CD4-positive, alpha-beta T cell (primary cell): Measurements from ENCODE around the gene NEXN. TPM values are rescaled to one million over a fixed set of nuclear protein-coding genes. Genes with fewer than 3 reads are reported as not detected.

Experiments
- ATAC-seq: fragments of 200-7000 bp; cut with Tn5 transposase; one replicate; pipeline ENCODE4 v1.10.0; 2022; ENCODE audit warnings: mild to moderate bottlenecking; ENCODE audit not compliant: poor library complexity
- CTCF ChIA-PET: fragments of 350-600 bp; sonication (Branson Sonifier 250); formaldehyde crosslinking; loops from one replicate; lab custom pipeline; 2021; ENCODE audit warnings: antibody characterized with exemption, inconsistent platforms; lab: Charles Lee
- POLR2A ChIA-PET: fragments of 350-600 bp; sonication (Branson Sonifier 250); formaldehyde crosslinking; loops from one replicate; lab custom pipeline; 2021; ENCODE audit warnings: antibody characterized with exemption, inconsistent platforms; lab: Charles Lee
- DNase-seq, 14 experiments: peaks; one replicate each; pipeline ENCODE4 v3.0.0-alpha.2; 2013 to 2020; ENCODE audit warnings: mixed read lengths in 2 of 14
- H3K27ac ChIP-seq, 2 donors: one replicate each; pipeline versions ENCODE4 v1.5.1 to v1.7.0; 2013; ENCODE audit warnings: low read length in 2 of 2, low read depth in 1 of 2, mild to moderate bottlenecking in 1 of 2
- H3K27me3 ChIP-seq, 2 experiments: 1 replicate in 1 of 2; 2 replicates in 1 of 2; pipeline versions ENCODE4 v1.6.1 to v1.7.0; 2013; ENCODE audit warnings: low read length in 2 of 2, control low read depth in 1 of 2, mild to moderate bottlenecking in 1 of 2, moderate library complexity in 1 of 2; ENCODE audit not compliant: insufficient read depth in 2 of 2, control insufficient read depth in 1 of 2
- H3K36me3 ChIP-seq: one replicate; pipeline ENCODE4 v1.6.1; 2013; ENCODE audit warnings: low read length, control low read depth; ENCODE audit not compliant: insufficient read depth
- H3K4me1 ChIP-seq: one replicate; pipeline ENCODE4 v1.6.1; 2013; ENCODE audit warnings: low read length, control low read depth; ENCODE audit not compliant: insufficient read depth
- H3K4me3 ChIP-seq: one replicate; pipeline ENCODE4 v1.5.1; 2013; ENCODE audit warnings: mild to moderate bottlenecking, low read length, moderate library complexity
- H3K9me3 ChIP-seq, 2 experiments: 1 replicate in 1 of 2; 2 replicates in 1 of 2; pipeline versions ENCODE4 v1.6.1 to v1.7.0; 2013; ENCODE audit warnings: low read length in 2 of 2, mild to moderate bottlenecking in 2 of 2, control low read depth in 1 of 2, moderate library complexity in 1 of 2; ENCODE audit not compliant: control insufficient read depth in 1 of 2, insufficient read depth in 1 of 2
- H3K27ac Mint-ChIP-seq: one replicate; pipeline ENCODE4 v1.8.0; 2020; ENCODE audit warnings: mixed read lengths
- H3K27me3 Mint-ChIP-seq: one replicate; pipeline ENCODE4 v1.8.0; 2021; ENCODE audit warnings: mixed read lengths
- H3K36me3 Mint-ChIP-seq: one replicate; pipeline ENCODE4 v1.8.0; 2021; ENCODE audit warnings: low read depth, mixed read lengths
- H3K4me1 Mint-ChIP-seq: one replicate; pipeline ENCODE4 v1.8.0; 2021; ENCODE audit warnings: low read depth, mixed read lengths
- H3K4me3 Mint-ChIP-seq: one replicate; pipeline ENCODE4 v1.8.0; 2020; ENCODE audit warnings: mild to moderate bottlenecking, mixed read lengths
- H3K9me3 Mint-ChIP-seq: one replicate; pipeline ENCODE4 v1.8.0; 2020; ENCODE audit warnings: mixed read lengths
- intact Hi-C, 2 experiments: fragments of 100-400 bp; cut with DNase I in 1 of 2; cut with micrococcal nuclease in 1 of 2; formaldehyde crosslinking; loops; one replicate each; pipeline versions ENCODE4 v1.15.1 to v1.9.0; 2023 to 2025; cut with DNase I, micrococcal nuclease
- total RNA-seq, 174 experiments: library from RNA in 2 of 174; stranded (reverse) in 2 of 174; gene quantifications; one replicate each; pipeline ENCODE4 v1.2.3 and lab custom pipeline; 2021 to 2026
- TF ChIP-seq, protein P1 (sequence below): fragments of 200-600 bp; IDR thresholded peaks from one replicate; pipeline ENCODE4 v1.8.0; 2022; ENCODE audit warnings: antibody characterized with exemption, mild to moderate bottlenecking

The NEXN gene
- total RNA-seq, 2 experiments from 2014 or later = 0.25 TPM; not detected in 1

DNA sequence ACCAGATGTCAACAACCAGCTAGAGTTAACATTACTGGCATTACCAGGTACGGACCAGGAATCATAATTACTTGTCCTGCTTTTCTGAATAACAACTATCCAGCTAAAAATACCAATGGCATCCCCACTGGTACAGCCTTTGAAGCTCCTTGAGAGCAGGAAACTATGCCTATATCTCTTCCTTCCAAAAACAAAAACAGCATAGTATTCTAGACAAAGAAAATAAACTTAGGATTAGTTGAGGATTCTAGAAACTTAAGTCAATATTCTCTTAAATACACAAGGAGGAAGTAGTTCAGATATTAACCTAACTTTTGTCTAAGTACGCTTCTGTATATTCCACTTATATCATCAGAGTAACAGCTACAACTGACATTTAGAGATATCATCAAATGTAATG lies 87.5 kb downstream of the NEXN start:
- Mint-ChIP-seq H3K4me1 (peaks cover 59% of the 10 kb centered on the region), H3K4me3 (peak overlapping the region; percentile 79), H3K27me3 (no peaks in the 10 kb centered on the region), H3K9me3 (no peaks in the 10 kb centered on the region), H3K27ac (no peak overlapping the region), H3K36me3 (peaks cover 48% of the 10 kb centered on the region)
- Histone ChIP-seq H3K4me3 (peak overlapping the region; percentile 82), H3K36me3 (peaks cover 29% of the 10 kb centered on the region), H3K27ac (peak overlapping the region in 1 of 2 donors; percentile 99), H3K9me3 (no peaks in the 10 kb centered on the region), H3K4me1 (peaks cover 45% of the 10 kb centered on the region), H3K27me3 (no peaks in the 10 kb centered on the region)
- intact Hi-C loops = loop anchor here (2.0 to 10.0 kb wide), 4 partner anchors 199 to 291 kb away; partner anchors contain the start of genes MIGA1 (in 1 of the 2), USP33 (in 1 of the 2) and ZZZ3 (in 1 of the 2)
- POLR2A ChIA-PET = interaction anchor here (0.8 to 8.1 kb wide), 6 partner anchors 10 to 28 kb away, joined by 3 to 419 read pairs (median 6); partner anchors contain the start of gene DNAJB4
- no peak for ATAC-seq
- TF ChIP-seq, protein P1, sequence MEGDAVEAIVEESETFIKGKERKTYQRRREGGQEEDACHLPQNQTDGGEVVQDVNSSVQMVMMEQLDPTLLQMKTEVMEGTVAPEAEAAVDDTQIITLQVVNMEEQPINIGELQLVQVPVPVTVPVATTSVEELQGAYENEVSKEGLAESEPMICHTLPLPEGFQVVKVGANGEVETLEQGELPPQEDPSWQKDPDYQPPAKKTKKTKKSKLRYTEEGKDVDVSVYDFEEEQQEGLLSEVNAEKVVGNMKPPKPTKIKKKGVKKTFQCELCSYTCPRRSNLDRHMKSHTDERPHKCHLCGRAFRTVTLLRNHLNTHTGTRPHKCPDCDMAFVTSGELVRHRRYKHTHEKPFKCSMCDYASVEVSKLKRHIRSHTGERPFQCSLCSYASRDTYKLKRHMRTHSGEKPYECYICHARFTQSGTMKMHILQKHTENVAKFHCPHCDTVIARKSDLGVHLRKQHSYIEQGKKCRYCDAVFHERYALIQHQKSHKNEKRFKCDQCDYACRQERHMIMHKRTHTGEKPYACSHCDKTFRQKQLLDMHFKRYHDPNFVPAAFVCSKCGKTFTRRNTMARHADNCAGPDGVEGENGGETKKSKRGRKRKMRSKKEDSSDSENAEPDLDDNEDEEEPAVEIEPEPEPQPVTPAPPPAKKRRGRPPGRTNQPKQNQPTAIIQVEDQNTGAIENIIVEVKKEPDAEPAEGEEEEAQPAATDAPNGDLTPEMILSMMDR = no peak
- no peak for DNase-seq
- CTCF ChIA-PET = interaction anchor here (0.5 to 0.6 kb wide), 2 partner anchors 31 to 179 kb away, joined by 3 read pairs; no protein-coding TSS in a partner anchor

DNA sequence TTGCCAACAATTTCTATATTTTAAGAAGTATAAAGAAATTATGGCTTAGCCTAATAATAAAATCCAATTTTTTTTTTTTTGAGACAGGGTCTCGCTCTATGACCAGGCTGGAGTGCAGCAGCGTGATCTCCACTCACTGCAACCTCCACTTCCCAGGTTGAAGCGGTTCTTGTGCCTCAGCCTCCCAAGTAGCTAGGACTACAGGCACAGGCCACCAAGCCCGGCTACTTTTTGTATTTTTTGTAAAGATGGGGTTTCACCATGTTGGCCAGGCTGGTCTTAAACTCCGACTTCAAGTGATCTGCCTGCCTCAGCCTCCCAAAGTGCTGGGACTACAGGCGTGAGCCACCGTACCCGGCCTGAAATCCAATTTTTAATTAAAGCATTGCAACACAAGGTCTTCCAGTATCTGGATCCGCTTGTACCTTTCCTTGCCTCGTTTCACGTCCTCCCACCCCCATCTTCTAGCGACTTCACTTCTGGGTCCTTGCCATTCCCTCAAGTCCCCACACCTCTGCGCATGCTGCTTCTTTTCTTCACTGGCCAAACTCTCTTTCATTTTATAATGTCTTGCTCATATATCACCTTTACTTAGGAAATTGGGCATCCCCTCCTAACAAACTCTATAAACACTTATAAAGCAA lies 88.1 kb downstream of the NEXN start:
- ChIA-PET CTCF (interaction anchor here (0.6 kb wide), 1 partner anchor 180 kb away, joined by 3 read pairs; no protein-coding TSS in a partner anchor), POLR2A (interaction anchor here (0.8 to 8.1 kb wide), 4 partner anchors 10 to 28 kb away, joined by 3 to 419 read pairs (median 37); partner anchors contain the start of gene DNAJB4)
- Mint-ChIP-seq H3K4me3 (no peak overlapping the region), H3K9me3 (no peaks in the 10 kb centered on the region), H3K36me3 (peaks cover 42% of the 10 kb centered on the region), H3K27me3 (no peaks in the 10 kb centered on the region), H3K4me1 (peaks cover 52% of the 10 kb centered on the region), H3K27ac (no peak overlapping the region)
- Histone ChIP-seq H3K27me3 (no peaks in the 10 kb centered on the region), H3K36me3 (peaks cover 23% of the 10 kb centered on the region), H3K4me1 (peaks cover 50% of the 10 kb centered on the region), H3K27ac (peak overlapping the region; percentile 33 to 99), H3K9me3 (no peaks in the 10 kb centered on the region), H3K4me3 (peak overlapping the region; percentile 82)
- ATAC-seq = no peak
- intact Hi-C loops = loop anchor here (2.0 to 10.0 kb wide), 4 partner anchors 199 to 292 kb away; partner anchors contain the start of genes MIGA1 (in 1 of the 2), USP33 (in 1 of the 2) and ZZZ3 (in 1 of the 2)
- TF ChIP-seq, protein P1 = no peak
- peak in 3 of 14 experiments; percentile 13 to 35 (median 17) for DNase-seq

DNA sequence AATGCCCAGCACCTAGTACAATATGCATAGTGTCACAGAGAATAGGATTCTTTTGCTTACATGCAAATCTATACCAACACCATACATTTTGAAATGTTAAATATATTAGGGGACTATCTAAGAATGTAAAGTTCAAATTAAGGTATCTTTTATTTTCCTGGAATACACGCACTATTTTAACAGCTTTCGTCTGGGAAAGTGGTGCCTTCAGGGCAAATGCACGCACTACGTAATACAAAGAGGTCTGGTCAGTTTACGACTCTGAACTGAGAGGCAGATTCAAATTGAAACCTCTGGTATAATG lies 89.5 kb downstream of the NEXN start:
- Histone ChIP-seq H3K27me3 (no peaks in the 10 kb centered on the region), H3K4me3 (peak overlapping the region; percentile 82), H3K36me3 (peaks cover 23% of the 10 kb centered on the region), H3K9me3 (no peaks in the 10 kb centered on the region), H3K27ac (peak overlapping the region; percentile 99), H3K4me1 (peaks cover 42% of the 10 kb centered on the region)
- CTCF ChIA-PET = interaction anchor here (0.8 to 3.1 kb wide), 4 partner anchors 13 to 295 kb away, joined by 3 to 19 read pairs (median 8); partner anchors contain the start of genes DNAJB4 and ZZZ3
- H3K27me3 Mint-ChIP-seq = no peaks in the 10 kb centered on the region
- H3K27ac Mint-ChIP-seq = no peak overlapping the region
- intact Hi-C loops = loop anchor here (1.0 to 10.0 kb wide), 6 partner anchors 8 to 293 kb away; partner anchors contain the start of genes MIGA1 (in 1 of the 2), USP33 (in 1 of the 2) and ZZZ3 (in 1 of the 2)
- H3K4me1 Mint-ChIP-seq = peaks cover 43% of the 10 kb centered on the region
- no peak for ATAC-seq
- POLR2A ChIA-PET = interaction anchor here (0.9 to 8.1 kb wide), 19 partner anchors 11 to 1710 kb away, joined by 3 to 419 read pairs (median 8); partner anchors contain the start of genes DNAJB4, GIPC2, IFI44 and MIGA1
- H3K4me3 Mint-ChIP-seq = no peak overlapping the region
- no peaks in the 10 kb centered on the region for H3K9me3 Mint-ChIP-seq
- H3K36me3 Mint-ChIP-seq = peaks cover 33% of the 10 kb centered on the region
- no peak for DNase-seq
- TF ChIP-seq, protein P1 = no peak
